H54 (cell line): Measurements from ENCODE around the gene TRPM3.

Experiments used
- DNase-seq: peaks from one replicate; pipeline ENCODE4 v3.0.0; 2011; ENCODE audit warnings: low spot score, mixed read lengths; ENCODE audit not compliant: insufficient read length
- FAIRE-seq: peaks from 3 replicates; lab custom pipeline; 2011; peaks lifted over from hg19 to GRCh38; lab: Jason Lieb, UNC
- POLR2A ChIP-seq: IDR thresholded peaks from 2 replicates; pipeline ENCODE4 v1.6.1; 2011; ENCODE audit warnings: low read depth, mild to moderate bottlenecking, low read length

TRPM3 gene

GRCh38 chr9:70962761-70963440 lies 158.5 kb downstream of the TRPM3 start:
- no peak for TF ChIP-seq POLR2A
- DNase-seq, result no peak
- FAIRE-seq, result peak; percentile 92

- TF ChIP-seq POLR2A, result no peak
- DNase-seq, result no peak
- no peak for FAIRE-seq
Observed at GRCh38 chr9:70959366-70959765, 162.1 kb downstream of the TRPM3 start.

GRCh38 chr9:70954596-70955143 lies 166.8 kb downstream of the TRPM3 start:
- DNase-seq, result no peak
- no peak for FAIRE-seq
- no peak for TF ChIP-seq POLR2A

GRCh38 chr9:70954126-70954525 lies 167.3 kb downstream of the TRPM3 start:
- peak; percentile 97 for FAIRE-seq
- no peak for TF ChIP-seq POLR2A
- DNase-seq, result peak; percentile 78

- no peak for TF ChIP-seq POLR2A
- DNase-seq (no peak), FAIRE-seq (peak; percentile 30)
Observed at GRCh38 chr9:70951749-70952727, 169.4 kb downstream of the TRPM3 start.

GRCh38 chr9:70950270-70950669 lies 171.2 kb downstream of the TRPM3 start:
- FAIRE-seq (no peak), DNase-seq (no peak)
- no peak for TF ChIP-seq POLR2A

- DNase-seq, result no peak
Observed at GRCh38 chr9:70949239-70949638, 172.2 kb downstream of the TRPM3 start.

GRCh38 chr9:70948744-70949143 lies 172.7 kb downstream of the TRPM3 start:
- DNase-seq, result no peak
- no peak for FAIRE-seq

More at GRCh38 chr9:70949239-70949638, 172.2 kb downstream of the TRPM3 start:
- no peak for FAIRE-seq
- TF ChIP-seq POLR2A, result no peak

GRCh38 chr9:70947511-70947910 lies 173.9 kb downstream of the TRPM3 start:
- no peak for DNase-seq
- no peak for FAIRE-seq
- no peak for TF ChIP-seq POLR2A

More at GRCh38 chr9:70948744-70949143, 172.7 kb downstream of the TRPM3 start:
- no peak for TF ChIP-seq POLR2A

GRCh38 chr9:70947086-70947485 lies 174.3 kb downstream of the TRPM3 start:
- DNase-seq, result no peak
- peak; percentile 96 for FAIRE-seq
- TF ChIP-seq POLR2A, result no peak

GRCh38 chr9:70945301-70945700 lies 176.1 kb downstream of the TRPM3 start:
- DNase-seq (no peak), FAIRE-seq (peak; percentile 95)
- no peak for TF ChIP-seq POLR2A

GRCh38 chr9:70941191-70941590 lies 180.2 kb downstream of the TRPM3 start:
- no peak for TF ChIP-seq POLR2A
- FAIRE-seq (no peak), DNase-seq (no peak)

GRCh38 chr9:70940605-70941004 lies 180.8 kb downstream of the TRPM3 start:
- no peak for DNase-seq
- no peak for FAIRE-seq
- no peak for TF ChIP-seq POLR2A

GRCh38 chr9:70936536-70936935 lies 184.9 kb downstream of the TRPM3 start:
- DNase-seq (no peak), FAIRE-seq (peak; percentile 52)
- TF ChIP-seq POLR2A, result no peak

GRCh38 chr9:70935856-70936255 lies 185.6 kb downstream of the TRPM3 start:
- FAIRE-seq (no peak), DNase-seq (no peak)
- TF ChIP-seq POLR2A, result no peak
